GM12878 (cell line): ENCODE data around the gene NOC2L. TPM values are rescaled to one million over a fixed set of nuclear protein-coding genes. Genes with fewer than 3 reads are reported as not detected.

Experiments
- BACH1 ChIP-seq: fragments of 450-650 bp; IDR thresholded peaks from 2 replicates; pipeline ENCODE4 v1.6.1; 2017; ENCODE audit warnings: mild to moderate bottlenecking, borderline replicate concordance
- BHLHE40 ChIP-seq, 2 experiments: fragments of 450-650 bp in 1 of 2; IDR thresholded peaks; 2 replicates each; pipeline ENCODE4 v1.6.1; 2011 to 2017; ENCODE audit warnings: low read depth in 2 of 2, borderline replicate concordance in 1 of 2, improper control_type of control experiment in 1 of 2, low read length in 1 of 2, mild to moderate bottlenecking in 1 of 2
- CREM ChIP-seq: IDR thresholded peaks from 2 replicates; pipeline ENCODE4 v1.6.1; 2014; ENCODE audit warnings: antibody characterized with exemption, low read depth
- CTCF ChIP-seq, 3 experiments: IDR thresholded peaks in 2 of 3; conservative IDR thresholded peaks in 1 of 3; 2 replicates each; pipeline ENCODE4 v1.5.1; 2011; ENCODE audit warnings: low read depth in 3 of 3, low read length in 3 of 3, mild to moderate bottlenecking in 3 of 3, control low read depth in 2 of 3, moderate library complexity in 2 of 3, inconsistent platforms in 1 of 3, mixed read lengths in 1 of 3; ENCODE audit not compliant: control insufficient read depth in 2 of 3, insufficient read depth in 1 of 3; ENCODE audit errors: extremely low read depth in 1 of 3
- FOXM1 ChIP-seq: IDR thresholded peaks from 2 replicates; pipeline ENCODE4 v1.6.1; 2012; ENCODE audit warnings: low read depth, mild to moderate bottlenecking, inconsistent platforms, low read length, moderate library complexity
- IRF4 ChIP-seq: IDR thresholded peaks from 2 replicates; pipeline ENCODE4 v1.6.1; 2011; ENCODE audit warnings: low read depth, low read length
- JUNB ChIP-seq: IDR thresholded peaks from 2 replicates; pipeline ENCODE4 v1.6.1; 2016; ENCODE audit warnings: antibody characterized with exemption, mild to moderate bottlenecking
- JUND ChIP-seq: IDR thresholded peaks from 2 replicates; pipeline ENCODE4 v1.6.1; 2012; ENCODE audit warnings: low read depth, mild to moderate bottlenecking, low read length, improper control_type of control experiment, moderate library complexity
- KDM1A ChIP-seq: fragments of 200-600 bp; sonication (generic); IDR thresholded peaks from 2 replicates; pipeline ENCODE4 v1.6.1; 2016; ENCODE audit warnings: borderline replicate concordance
- PAX8 ChIP-seq: fragments of 450-650 bp; IDR thresholded peaks from 2 replicates; pipeline ENCODE4 v1.6.1; 2017; ENCODE audit warnings: mild to moderate bottlenecking, moderate library complexity
- POLR2AphosphoS5 ChIP-seq: IDR thresholded peaks from 2 replicates; pipeline ENCODE4 v1.6.1; 2011; ENCODE audit warnings: mild to moderate bottlenecking, low read length, inconsistent platforms
- RUNX3 ChIP-seq: IDR thresholded peaks from 2 replicates; pipeline ENCODE4 v1.6.1; 2012; ENCODE audit warnings: low read length, inconsistent platforms
- SMAD1 ChIP-seq: fragments of 450-650 bp; IDR thresholded peaks from 2 replicates; pipeline ENCODE4 v1.6.1; 2018; ENCODE audit warnings: mild to moderate bottlenecking, low read depth; ENCODE audit not compliant: partially characterized antibody
- SMARCA5 ChIP-seq: fragments of 450-650 bp; IDR thresholded peaks from 2 replicates; pipeline ENCODE4 v1.6.1; 2017; ENCODE audit warnings: mild to moderate bottlenecking
- SMC3 ChIP-seq: IDR thresholded peaks from 2 replicates; pipeline ENCODE4 v1.6.1; 2011; ENCODE audit warnings: low read length, improper control_type of control experiment, borderline replicate concordance
- SRF ChIP-seq, 2 experiments: IDR thresholded peaks; 2 replicates each; pipeline ENCODE4 v1.6.1; 2011; ENCODE audit warnings: low read depth in 2 of 2, low read length in 2 of 2, mild to moderate bottlenecking in 1 of 2, moderate library complexity in 1 of 2
- TCF3 ChIP-seq: IDR thresholded peaks from 2 replicates; pipeline ENCODE4 v1.6.1; 2012; ENCODE audit warnings: low read depth, mild to moderate bottlenecking, low read length, borderline replicate concordance; ENCODE audit not compliant: insufficient read depth
- YY1 ChIP-seq: IDR thresholded peaks from 2 replicates; pipeline ENCODE4 v1.6.1; 2011; ENCODE audit warnings: low read depth, mild to moderate bottlenecking, low read length
- ZNF24 ChIP-seq: fragments of 450-650 bp; IDR thresholded peaks from 2 replicates; pipeline ENCODE4 v1.6.1; 2017; ENCODE audit warnings: antibody characterized with exemption, mild to moderate bottlenecking
- polyA plus RNA-seq, 11 experiments: library from polyadenylated mRNA; depleted of rRNA in 4 of 11; unstranded in 6 of 11; stranded (reverse) in 5 of 11; fragments of >200 nt; fragmentation: Nextera tagmentation in 4 of 11; fragmentation: Illumina TruSeq in 1 of 11; extraction: Ambion mirVana in 4 of 11; extraction: Trizol in 1 of 11; gene quantifications; 1 replicate in 1 of 11; 2 replicates in 10 of 11; pipeline versions ENCODE4 v1.2.1 to v1.2.3, GENCODE V29; 2011 to 2016; ENCODE audit warnings: inconsistent platforms in 2 of 11, missing spikeins in 2 of 11, low read depth in 1 of 11
- total RNA-seq, 4 experiments: library from RNA; depleted of rRNA in 3 of 4; stranded (reverse); fragments of >200 nt in 3 of 4; fragmentation: Illumina TruSeq in 1 of 4; extraction: Trizol in 1 of 4; gene quantifications; 2 replicates each; pipeline versions ENCODE4 v1.2.1 to v1.2.3, GENCODE V29; 2013 to 2021
- TF ChIP-seq, protein P1 (sequence below): fragments of 450-650 bp; IDR thresholded peaks from 2 replicates; pipeline ENCODE4 v1.6.1; 2018; ENCODE audit warnings: mild to moderate bottlenecking, low read depth, moderate library complexity; ENCODE audit not compliant: partially characterized antibody
- TF ChIP-seq, protein P2 (sequence below): fragments of 450-650 bp; IDR thresholded peaks from 2 replicates; pipeline ENCODE4 v1.6.1; 2017; ENCODE audit warnings: low read depth, mild to moderate bottlenecking, moderate library complexity
- TF ChIP-seq, protein P3 (sequence below): fragments of 450-650 bp; IDR thresholded peaks from 2 replicates; pipeline ENCODE4 v1.6.1; 2017; ENCODE audit warnings: mild to moderate bottlenecking

The NOC2L gene
- total and polyA plus RNA-seq, 10 of the 15 experiments (the other 5 are each of a cell fraction or from before 2014, with no cell fraction given): 1.3 to 171 (median 64.3) TPM

DNA sequence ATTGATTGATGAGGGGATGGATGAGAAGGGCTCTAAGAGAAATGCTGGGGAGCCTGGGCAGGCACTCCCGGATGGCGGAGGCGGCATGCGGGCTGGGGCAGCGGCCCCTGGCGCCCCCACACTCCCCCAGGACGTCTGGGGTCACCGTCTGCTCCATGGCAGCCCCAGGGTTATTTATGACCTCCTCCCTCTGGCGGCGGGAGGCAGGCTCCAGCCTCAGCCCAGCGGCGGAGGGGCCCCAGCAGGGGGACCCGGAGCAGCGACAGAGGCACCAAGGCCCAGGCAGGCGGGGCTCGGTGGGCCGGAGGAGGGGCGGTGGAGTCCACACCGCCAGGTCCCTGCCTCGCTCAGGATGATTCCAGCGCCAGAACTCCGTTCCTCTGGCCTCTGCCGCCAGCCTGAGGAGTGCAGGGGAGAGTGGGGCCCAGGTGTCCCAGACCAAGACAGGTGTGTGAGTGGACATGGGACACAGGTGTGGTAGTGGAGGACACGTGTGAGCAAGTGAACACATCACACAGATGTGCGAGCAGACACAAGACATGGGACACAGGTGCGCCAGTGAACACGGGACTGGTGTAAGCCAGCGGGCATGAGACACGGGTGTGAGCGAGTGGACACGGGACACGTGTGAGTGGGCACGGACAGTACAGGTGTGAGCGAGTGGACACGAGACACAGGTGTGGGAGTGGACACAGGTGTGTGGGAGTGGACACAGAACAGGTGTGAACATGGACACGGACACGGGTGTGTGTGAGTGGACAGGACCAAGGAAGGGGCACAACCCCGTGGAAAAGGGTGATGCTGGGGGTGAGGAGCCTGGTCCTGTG lies 37.8 kb downstream of the NOC2L start (continued):
- TF ChIP-seq SMAD1: no peak
- no peak for TF ChIP-seq PAX8
- TF ChIP-seq BHLHE40 (IDR thresholded peaks at IDR 0.05; ENCODE audit: borderline replicate concordance in 1 of 2, low read depth in 2 of 2, low read length in 1 of 2): peak in 1 of 2 experiments; percentile 8; a peak in 1 of 4 replicates
- TF ChIP-seq KDM1A: no peak
- TF ChIP-seq RUNX3: 0 out of 2 replicates have a peak, but pooled peaks have one; percentile 9
- TF ChIP-seq SMC3: peak; percentile 25; the same call in 1 of the 2 replicates
- no peak for TF ChIP-seq FOXM1
- TF ChIP-seq POLR2AphosphoS5: no peak
- TF ChIP-seq YY1: 0 out of 2 replicates have a peak, but pooled peaks have one; percentile 12
- TF ChIP-seq, protein P1, sequence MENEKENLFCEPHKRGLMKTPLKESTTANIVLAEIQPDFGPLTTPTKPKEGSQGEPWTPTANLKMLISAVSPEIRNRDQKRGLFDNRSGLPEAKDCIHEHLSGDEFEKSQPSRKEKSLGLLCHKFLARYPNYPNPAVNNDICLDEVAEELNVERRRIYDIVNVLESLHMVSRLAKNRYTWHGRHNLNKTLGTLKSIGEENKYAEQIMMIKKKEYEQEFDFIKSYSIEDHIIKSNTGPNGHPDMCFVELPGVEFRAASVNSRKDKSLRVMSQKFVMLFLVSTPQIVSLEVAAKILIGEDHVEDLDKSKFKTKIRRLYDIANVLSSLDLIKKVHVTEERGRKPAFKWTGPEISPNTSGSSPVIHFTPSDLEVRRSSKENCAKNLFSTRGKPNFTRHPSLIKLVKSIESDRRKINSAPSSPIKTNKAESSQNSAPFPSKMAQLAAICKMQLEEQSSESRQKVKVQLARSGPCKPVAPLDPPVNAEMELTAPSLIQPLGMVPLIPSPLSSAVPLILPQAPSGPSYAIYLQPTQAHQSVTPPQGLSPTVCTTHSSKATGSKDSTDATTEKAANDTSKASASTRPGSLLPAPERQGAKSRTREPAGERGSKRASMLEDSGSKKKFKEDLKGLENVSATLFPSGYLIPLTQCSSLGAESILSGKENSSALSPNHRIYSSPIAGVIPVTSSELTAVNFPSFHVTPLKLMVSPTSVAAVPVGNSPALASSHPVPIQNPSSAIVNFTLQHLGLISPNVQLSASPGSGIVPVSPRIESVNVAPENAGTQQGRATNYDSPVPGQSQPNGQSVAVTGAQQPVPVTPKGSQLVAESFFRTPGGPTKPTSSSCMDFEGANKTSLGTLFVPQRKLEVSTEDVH: no peak
- TF ChIP-seq, protein P2, sequence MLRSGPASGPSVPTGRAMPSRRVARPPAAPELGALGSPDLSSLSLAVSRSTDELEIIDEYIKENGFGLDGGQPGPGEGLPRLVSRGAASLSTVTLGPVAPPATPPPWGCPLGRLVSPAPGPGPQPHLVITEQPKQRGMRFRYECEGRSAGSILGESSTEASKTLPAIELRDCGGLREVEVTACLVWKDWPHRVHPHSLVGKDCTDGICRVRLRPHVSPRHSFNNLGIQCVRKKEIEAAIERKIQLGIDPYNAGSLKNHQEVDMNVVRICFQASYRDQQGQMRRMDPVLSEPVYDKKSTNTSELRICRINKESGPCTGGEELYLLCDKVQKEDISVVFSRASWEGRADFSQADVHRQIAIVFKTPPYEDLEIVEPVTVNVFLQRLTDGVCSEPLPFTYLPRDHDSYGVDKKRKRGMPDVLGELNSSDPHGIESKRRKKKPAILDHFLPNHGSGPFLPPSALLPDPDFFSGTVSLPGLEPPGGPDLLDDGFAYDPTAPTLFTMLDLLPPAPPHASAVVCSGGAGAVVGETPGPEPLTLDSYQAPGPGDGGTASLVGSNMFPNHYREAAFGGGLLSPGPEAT: 0 out of 2 replicates have a peak, but pooled peaks have one; percentile 22
- peak in 2 of 3 experiments; percentile 32 to 36; a peak in 3 of 6 replicates for TF ChIP-seq CTCF (IDR thresholded peaks at IDR 0.05 in 2 of 3, conservative IDR thresholded peaks at IDR 0.05 in 1 of 3; ENCODE audit: control insufficient read depth in 2 of 3, extremely low read depth in 1 of 3, insufficient read depth in 1 of 3, low read depth in 3 of 3, low read length in 3 of 3)
- TF ChIP-seq SMARCA5: no peak
- 0 out of 2 replicates have a peak, but pooled peaks have one; percentile 39 for TF ChIP-seq CREM
- TF ChIP-seq BACH1: no peak
- TF ChIP-seq JUNB: no peak
- TF ChIP-seq, protein P3, sequence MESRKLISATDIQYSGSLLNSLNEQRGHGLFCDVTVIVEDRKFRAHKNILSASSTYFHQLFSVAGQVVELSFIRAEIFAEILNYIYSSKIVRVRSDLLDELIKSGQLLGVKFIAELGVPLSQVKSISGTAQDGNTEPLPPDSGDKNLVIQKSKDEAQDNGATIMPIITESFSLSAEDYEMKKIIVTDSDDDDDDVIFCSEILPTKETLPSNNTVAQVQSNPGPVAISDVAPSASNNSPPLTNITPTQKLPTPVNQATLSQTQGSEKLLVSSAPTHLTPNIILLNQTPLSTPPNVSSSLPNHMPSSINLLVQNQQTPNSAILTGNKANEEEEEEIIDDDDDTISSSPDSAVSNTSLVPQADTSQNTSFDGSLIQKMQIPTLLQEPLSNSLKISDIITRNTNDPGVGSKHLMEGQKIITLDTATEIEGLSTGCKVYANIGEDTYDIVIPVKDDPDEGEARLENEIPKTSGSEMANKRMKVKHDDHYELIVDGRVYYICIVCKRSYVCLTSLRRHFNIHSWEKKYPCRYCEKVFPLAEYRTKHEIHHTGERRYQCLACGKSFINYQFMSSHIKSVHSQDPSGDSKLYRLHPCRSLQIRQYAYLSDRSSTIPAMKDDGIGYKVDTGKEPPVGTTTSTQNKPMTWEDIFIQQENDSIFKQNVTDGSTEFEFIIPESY: no peak
- no peak for TF ChIP-seq ZNF24
- no peak for TF ChIP-seq IRF4
- TF ChIP-seq TCF3: 0 out of 2 replicates have a peak, but pooled peaks have one; percentile 33
- no peak for TF ChIP-seq JUND
- TF ChIP-seq SRF (IDR thresholded peaks at IDR 0.05; ENCODE audit: low read depth in 2 of 2, low read length in 2 of 2): no peak
- TF ChIP-seq, all 136 proteins: peak for 11
